Panc1 (cell line): ENCODE data around the gene PNKD.

ENCODE experiments used
- CTCF ChIP-seq: fragments of 450-650 bp; IDR thresholded peaks from 2 replicates; pipeline ENCODE4 v1.5.1; 2017; ENCODE audit warnings: mild to moderate bottlenecking
- POLR2AphosphoS5 ChIP-seq: IDR thresholded peaks from 2 replicates; pipeline ENCODE4 v1.6.1; 2012; ENCODE audit warnings: mild to moderate bottlenecking, low read depth, low read length, moderate library complexity
- REST ChIP-seq, 2 experiments: IDR thresholded peaks; 2 replicates each; pipeline ENCODE4 v1.6.1; 2011 to 2012; ENCODE audit warnings: low read depth in 2 of 2, control low read depth in 1 of 2, low read length in 1 of 2, mild to moderate bottlenecking in 1 of 2, moderate library complexity in 1 of 2; ENCODE audit not compliant: insufficient read depth in 1 of 2
- SIN3A ChIP-seq: IDR thresholded peaks from 2 replicates; pipeline ENCODE4 v1.6.1; 2012; ENCODE audit warnings: low read depth, mild to moderate bottlenecking, low read length, moderate library complexity, borderline replicate concordance; ENCODE audit not compliant: insufficient read depth

GRCh38 chr2:218259099-218259961, 11.0 kb upstream of the PNKD start:
- no peak for TF ChIP-seq CTCF
- no peak for TF ChIP-seq POLR2AphosphoS5
- no peak for TF ChIP-seq REST (IDR thresholded peaks at IDR 0.05; ENCODE audit: insufficient read depth in 1 of 2, low read depth in 2 of 2, low read length in 1 of 2)
- no peak for TF ChIP-seq SIN3A
